Cardiac septum (tissue), 1 donor: ENCODE results near the gene MSTO1. TPM values are rescaled to one million over a fixed set of nuclear protein-coding genes. Genes with fewer than 3 reads are reported as not detected.
"Not testable (repeated sequence)": the region's sequence is repeated elsewhere in the genome, so short reads cannot be mapped to it uniquely, and the experiment has no call there.

Source experiments
- DNase-seq: peaks from one replicate; pipeline ENCODE4 v3.0.0-alpha.2; 2020; ENCODE audit warnings: low spot score
- intact Hi-C: fragments of 100-400 bp; cut with DNase I; formaldehyde crosslinking; loops from one replicate; pipeline ENCODE4 v1.14.0; 2022
- long read RNA-seq: library from polyadenylated mRNA; unstranded; transcript quantifications from one replicate; pipeline ENCODE4 v2.0.0, GENCODE V29; 2021
- total RNA-seq: library from RNA; stranded (reverse); fragmentation: NEBNext Ultra II Directional; extraction: Animal tissue kit (Norgen Biotek cat#: 25700); gene quantifications from one replicate; pipeline ENCODE4 v1.2.1, GENCODE V29; 2021
- donor health status: DM: no; HTN: no; CAD: no.

Gene MSTO1
- total RNA-seq, result 25.6 TPM
- long read RNA-seq, transcript MSTO1-201 (14 exons, 2,431 nt), result major isoform, 7 of 19 reads
- long read RNA-seq, partial matches to known transcripts, result 3 of 19 reads
- long read RNA-seq, other reads (novel, unspliced or antisense), result 9 of 19 reads

- DNase-seq, result peak; percentile 96
These were observed at the start of gene MSTO1 for GRCh38 chr1:155609515-155610256. Gene MSTO1 (plus strand): TSS chr1:155610218. CDS start chr1:155610249, 31 bp downstream.

GRCh38 chr1:155561779-155562580 is 48.0 kb upstream of the MSTO1 start:
- intact Hi-C loops, result loop anchor here (2.0 kb wide), 1 partner anchor 237 kb away; no protein-coding TSS in a partner anchor
- DNase-seq, result peak; percentile 78

More at GRCh38 chr1:155609515-155610256, at the start of gene MSTO1:
- intact Hi-C loops, result no loop called here

- DNase-seq, result peak; percentile 98
- intact Hi-C loops, result loop anchor here (2.0 kb wide), 1 partner anchor 238 kb away; no protein-coding TSS in a partner anchor
These were observed 47.2 kb upstream of the MSTO1 start, which contains the start of gene ASH1L for GRCh38 chr1:155562581-155563376. Gene ASH1L (minus strand): TSS chr1:155562803. CDS start chr1:155521519, 41,284 bp downstream.

- intact Hi-C loops, result loop anchor here (2.0 kb wide), 1 partner anchor 239 kb away; no protein-coding TSS in a partner anchor
- not testable (repeated sequence) for DNase-seq
These were observed 46.5 kb upstream of the MSTO1 start for GRCh38 chr1:155563377-155564022.

GRCh38 chr1:155569988-155570592 is 39.9 kb upstream of the MSTO1 start:
- intact Hi-C loops, result no loop called here
- no peak for DNase-seq

GRCh38 chr1:155570593-155570990 is 39.4 kb upstream of the MSTO1 start:
- intact Hi-C loops, result no loop called here
- no peak for DNase-seq

GRCh38 chr1:155574077-155574476 is 35.9 kb upstream of the MSTO1 start:
- no peak for DNase-seq
- intact Hi-C loops, result no loop called here

GRCh38 chr1:155575608-155576007 is 34.4 kb upstream of the MSTO1 start:
- intact Hi-C loops, DNase-seq: not testable (repeated sequence)

GRCh38 chr1:155583846-155584245 is 26.2 kb upstream of the MSTO1 start:
- DNase-seq, result peak; percentile 31
- intact Hi-C loops, result not testable (repeated sequence)

- intact Hi-C loops, DNase-seq: not testable (repeated sequence)
These were observed 20.7 kb upstream of the MSTO1 start for GRCh38 chr1:155589282-155589681.

GRCh38 chr1:155590516-155591247 is 19.3 kb upstream of the MSTO1 start:
- intact Hi-C loops, result loop anchor here (5.0 kb wide), 1 partner anchor 263 kb away; no protein-coding TSS in a partner anchor
- DNase-seq, result not testable (repeated sequence)

GRCh38 chr1:155591770-155592169 is 18.2 kb upstream of the MSTO1 start:
- no peak for DNase-seq
- intact Hi-C loops, result loop anchor here (2.0 to 5.0 kb wide), 3 partner anchors 264 to 385 kb away; partner anchors contain the start of gene THBS3

- DNase-seq, intact Hi-C loops: not testable (repeated sequence)
These were observed 14.0 kb upstream of the MSTO1 start for GRCh38 chr1:155595877-155596474.

- intact Hi-C loops, result no loop called here
- DNase-seq, result peak; percentile 14
These were observed 13.2 kb upstream of the MSTO1 start for GRCh38 chr1:155596864-155597263.

GRCh38 chr1:155598842-155599331 is 11.1 kb upstream of the MSTO1 start:
- no peak for DNase-seq
- intact Hi-C loops, result no loop called here

- intact Hi-C loops, result not testable (repeated sequence)
These were observed 10.0 kb upstream of the MSTO1 start for GRCh38 chr1:155599828-155600572.

More at GRCh38 chr1:155599828-155600572, 10.0 kb upstream of the MSTO1 start:
- not testable (repeated sequence) for DNase-seq
